GM12864 (cell line): Measurements from ENCODE around the gene ANGPTL7.
"Not testable (repeated sequence)": the region's sequence is repeated elsewhere in the genome, so short reads cannot be mapped to it uniquely, and the experiment has no call there.

Experiments
- DNase-seq: peaks from one replicate; pipeline ENCODE4 v3.0.0-alpha.2; 2011; ENCODE audit warnings: low read depth
- H3K4me3 ChIP-seq: 2 replicates; pipeline ENCODE4 v1.5.1; 2011; ENCODE audit warnings: mild to moderate bottlenecking, low read depth, low read length, control low read depth
- CTCF ChIP-seq: IDR thresholded peaks from 2 replicates; pipeline ENCODE4 v1.5.1; 2011; ENCODE audit warnings: low read depth, mild to moderate bottlenecking, moderate library complexity, low read length, control low read depth, inconsistent platforms; ENCODE audit errors: missing control alignments

The ANGPTL7 gene

DNA sequence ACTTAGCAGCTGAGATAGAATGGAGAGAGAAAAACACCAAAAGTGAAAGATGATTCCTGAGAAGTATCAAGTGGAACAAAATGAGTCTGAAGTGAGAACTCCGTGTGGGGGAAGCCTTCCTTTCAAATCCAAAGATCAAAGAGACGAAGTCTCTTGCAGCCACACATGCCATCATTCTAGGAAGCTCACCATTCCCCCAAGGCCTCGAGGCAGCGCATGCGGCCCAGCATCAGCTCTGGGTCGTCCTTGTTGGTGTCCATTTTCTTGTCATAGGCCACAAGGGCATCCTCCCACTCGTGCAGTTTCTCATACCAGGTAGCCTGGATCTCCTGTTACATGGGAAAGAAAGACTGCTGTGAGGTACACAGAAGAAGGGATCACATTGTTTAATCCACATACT, 32.2 kb upstream of the ANGPTL7 start:
- no peak for TF ChIP-seq CTCF

DNA sequence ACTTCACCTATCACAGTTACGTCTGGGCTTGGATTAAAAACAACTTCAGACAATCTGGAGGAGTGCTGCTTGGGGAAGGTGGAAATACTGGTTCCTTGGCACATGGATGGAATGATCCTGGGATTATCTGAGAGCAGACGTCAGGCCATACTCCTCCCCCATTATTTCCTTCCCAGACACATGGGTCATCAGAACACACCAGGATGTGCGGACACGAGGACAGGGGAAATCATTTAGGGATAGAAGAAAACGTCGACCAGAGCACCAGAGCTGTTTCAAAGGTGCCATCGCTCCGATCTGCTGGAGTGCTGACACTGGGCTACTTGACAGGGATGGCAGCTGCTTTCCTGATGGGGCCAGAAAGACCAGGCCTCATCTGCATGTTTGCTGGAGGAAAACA, 31.8 kb upstream of the ANGPTL7 start:
- TF ChIP-seq CTCF = no peak
- DNase-seq = no peak
- H3K4me3 ChIP-seq = no peak overlapping the region

More for the DNA sequence above, 32.2 kb upstream of the ANGPTL7 start:
- H3K4me3 ChIP-seq = no peak overlapping the region
- DNase-seq = no peak

- no peak for DNase-seq
- no peak overlapping the region for H3K4me3 ChIP-seq
These were observed 31.3 kb upstream of the ANGPTL7 start for GRCh38 chr1:11157867-11158266.

GRCh38 chr1:11158291-11158690, 30.9 kb upstream of the ANGPTL7 start:
- DNase-seq = no peak
- no peak for TF ChIP-seq CTCF
- no peak overlapping the region for H3K4me3 ChIP-seq

More at GRCh38 chr1:11157867-11158266, 31.3 kb upstream of the ANGPTL7 start:
- TF ChIP-seq CTCF = no peak

DNA sequence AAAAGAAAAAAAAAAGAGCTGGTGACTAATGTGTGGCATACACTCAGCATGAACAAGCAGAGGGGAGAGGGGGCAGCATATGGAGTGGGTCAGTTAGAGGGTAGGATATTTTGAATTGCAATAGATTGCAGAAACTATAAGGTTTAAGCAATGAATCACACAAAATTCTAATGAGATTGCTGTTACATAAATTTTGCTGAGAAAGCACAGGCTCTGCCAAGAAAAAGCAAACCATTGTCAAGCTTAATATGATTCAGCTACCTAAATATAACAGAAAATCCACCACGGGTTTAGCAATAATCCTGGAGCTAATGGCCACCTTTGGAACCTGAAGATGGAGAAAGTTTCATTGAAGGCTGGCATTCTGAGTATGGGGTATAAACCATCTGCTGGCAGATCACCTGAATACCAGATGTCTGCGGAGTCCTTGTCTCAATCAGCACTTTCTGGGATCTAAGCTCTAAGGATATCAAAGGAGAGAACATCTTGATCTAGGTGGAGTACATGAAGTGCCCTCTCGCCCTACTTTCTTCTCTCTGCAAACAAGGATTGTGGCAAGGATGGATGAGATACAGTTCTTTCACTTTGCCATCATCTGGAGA, 30.3 kb upstream of the ANGPTL7 start:
- no peak for TF ChIP-seq CTCF
- H3K4me3 ChIP-seq = no peak overlapping the region
- no peak for DNase-seq

GRCh38 chr1:11162752-11163151, 26.4 kb upstream of the ANGPTL7 start:
- H3K4me3 ChIP-seq, DNase-seq: not testable (repeated sequence)

- not testable (repeated sequence) for DNase-seq, H3K4me3 ChIP-seq
These were observed 22.4 kb upstream of the ANGPTL7 start for GRCh38 chr1:11166744-11167143.

GRCh38 chr1:11168731-11169130, 20.4 kb upstream of the ANGPTL7 start:
- no peak for DNase-seq
- H3K4me3 ChIP-seq = no peak overlapping the region
- no peak for TF ChIP-seq CTCF
